IPS-15b (cell line): ENCODE measurements around the gene TYW1.
"Not testable (repeated sequence)": the region's sequence is repeated elsewhere in the genome, so short reads cannot be mapped to it uniquely, and the experiment has no call there.

Source experiments
- H3K27me3 ChIP-seq: one replicate; pipeline ENCODE4 v1.6.1; 2013; ENCODE audit warnings: low read length; ENCODE audit not compliant: control insufficient read depth, insufficient read depth
- H3K36me3 ChIP-seq: one replicate; pipeline ENCODE4 v1.6.1; 2013; ENCODE audit warnings: low read length; ENCODE audit not compliant: control insufficient read depth, insufficient read depth
- H3K4me1 ChIP-seq: one replicate; pipeline ENCODE4 v1.6.1; 2013; ENCODE audit warnings: mild to moderate bottlenecking, low read length; ENCODE audit not compliant: control insufficient read depth, insufficient read depth
- H3K4me3 ChIP-seq: one replicate; pipeline ENCODE4 v1.5.1; 2013; ENCODE audit warnings: low read depth, low read length
- H3K9ac ChIP-seq: one replicate; pipeline ENCODE4 v1.6.1; 2013; ENCODE audit warnings: low read depth, mild to moderate bottlenecking, low read length
- H3K9me3 ChIP-seq: one replicate; pipeline ENCODE4 v1.6.1; 2013; ENCODE audit warnings: mild to moderate bottlenecking, low read length; ENCODE audit not compliant: control insufficient read depth, insufficient read depth

The TYW1 gene

GRCh38 chr7:67114483-67115246 lies 118.0 kb downstream of the TYW1 start:
- not testable (repeated sequence) for H3K9ac ChIP-seq, H3K4me3 ChIP-seq, H3K4me1 ChIP-seq, H3K27me3 ChIP-seq, H3K9me3 ChIP-seq, H3K36me3 ChIP-seq

DNA sequence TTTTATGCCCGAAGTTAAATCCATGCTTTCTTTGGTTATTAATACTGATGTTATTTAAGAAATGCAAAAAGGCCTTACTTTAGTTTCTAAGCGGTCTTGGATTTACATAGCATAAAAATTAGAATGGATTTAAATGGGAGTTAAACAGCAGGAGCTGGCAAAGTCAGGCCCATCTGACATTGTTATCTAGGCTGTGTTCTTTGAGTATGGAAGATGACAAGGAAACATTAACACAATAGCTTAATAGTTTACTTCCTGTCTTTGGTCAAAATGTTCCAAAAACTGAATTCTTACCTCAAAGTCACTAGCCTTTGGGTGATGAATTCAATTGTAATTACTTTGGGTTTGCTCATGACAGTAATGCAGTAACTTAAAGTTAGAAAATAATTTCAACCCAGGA lies 123.9 kb downstream of the TYW1 start:
- H3K36me3 ChIP-seq, H3K4me3 ChIP-seq, H3K4me1 ChIP-seq, H3K27me3 ChIP-seq, H3K9ac ChIP-seq, H3K9me3 ChIP-seq: not testable (repeated sequence)

DNA sequence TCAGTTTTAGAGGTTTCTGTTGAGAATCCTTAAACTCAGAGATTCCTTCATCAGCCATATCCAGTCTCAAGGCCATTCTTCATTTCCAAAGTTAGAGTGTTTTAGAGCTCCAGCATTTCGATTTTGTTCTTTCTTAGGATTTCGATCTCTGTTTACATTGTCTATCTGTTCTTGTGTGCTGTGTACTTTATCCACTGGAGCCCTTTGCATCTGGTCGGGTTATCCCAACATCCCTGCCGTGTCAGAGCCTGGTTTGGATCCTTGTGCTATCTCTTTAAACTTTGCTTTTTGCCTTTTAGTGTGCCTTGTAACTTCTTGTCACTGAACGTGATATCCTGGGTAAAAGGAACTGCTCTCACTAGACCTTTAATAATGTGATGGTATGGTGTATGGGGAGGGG lies 131.6 kb downstream of the TYW1 start:
- H3K4me3 ChIP-seq = not testable (repeated sequence)

DNA sequence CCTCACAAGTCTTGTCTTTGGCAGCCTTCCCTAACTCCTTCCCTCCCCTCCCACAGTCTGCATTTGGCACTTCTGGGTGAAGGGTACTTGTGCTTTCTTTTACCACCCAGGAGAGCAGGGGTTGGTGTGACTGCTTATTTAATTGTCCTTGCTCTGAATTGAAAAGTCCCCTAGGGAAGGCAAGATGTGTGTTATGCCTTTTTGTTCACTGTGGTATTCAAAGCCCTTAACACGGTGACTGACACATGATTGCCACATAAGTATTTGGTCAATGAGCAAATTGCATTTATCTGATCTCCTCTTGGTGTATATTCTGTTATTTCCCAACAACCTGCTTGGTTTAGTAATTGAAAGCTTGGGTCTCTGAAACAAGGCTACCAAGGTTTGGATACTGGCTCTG lies 134.1 kb downstream of the TYW1 start:
- H3K9ac ChIP-seq, H3K4me3 ChIP-seq, H3K4me1 ChIP-seq, H3K27me3 ChIP-seq, H3K9me3 ChIP-seq, H3K36me3 ChIP-seq: not testable (repeated sequence)

More for the DNA sequence above, 131.6 kb downstream of the TYW1 start:
- not testable (repeated sequence) for H3K36me3 ChIP-seq, H3K9me3 ChIP-seq, H3K9ac ChIP-seq, H3K4me1 ChIP-seq, H3K27me3 ChIP-seq

- H3K9me3 ChIP-seq, H3K4me3 ChIP-seq, H3K27me3 ChIP-seq, H3K36me3 ChIP-seq, H3K9ac ChIP-seq, H3K4me1 ChIP-seq: not testable (repeated sequence)
These were observed 138.3 kb downstream of the TYW1 start for GRCh38 chr7:67134912-67135311.

- not testable (repeated sequence) for H3K36me3 ChIP-seq, H3K4me3 ChIP-seq, H3K9ac ChIP-seq, H3K27me3 ChIP-seq, H3K9me3 ChIP-seq, H3K4me1 ChIP-seq
These were observed 139.2 kb downstream of the TYW1 start for GRCh38 chr7:67135617-67136486.

DNA sequence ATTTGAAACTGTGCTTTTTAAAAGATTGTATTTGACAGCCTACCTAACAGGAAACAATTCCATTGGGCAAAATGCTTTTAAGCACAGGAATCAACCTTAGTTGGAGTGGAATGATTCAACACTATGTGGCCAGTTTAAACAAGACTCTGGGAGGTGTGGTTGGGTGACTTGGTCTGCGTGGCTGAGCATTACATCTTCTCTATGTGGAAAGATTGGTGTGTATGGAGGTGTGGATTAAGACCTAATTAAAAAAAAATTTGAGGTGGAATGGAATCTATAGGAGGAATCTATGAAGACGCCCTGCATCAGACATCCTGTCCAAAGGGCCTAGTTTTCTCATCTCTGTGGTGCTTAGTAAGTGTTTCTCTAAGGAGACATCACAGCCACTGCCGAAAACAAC lies 140.9 kb downstream of the TYW1 start:
- not testable (repeated sequence) for H3K9me3 ChIP-seq

GRCh38 chr7:67139876-67140275 lies 143.2 kb downstream of the TYW1 start:
- H3K9ac ChIP-seq, H3K36me3 ChIP-seq, H3K4me1 ChIP-seq, H3K4me3 ChIP-seq, H3K9me3 ChIP-seq, H3K27me3 ChIP-seq: not testable (repeated sequence)

More for the DNA sequence above, 140.9 kb downstream of the TYW1 start:
- not testable (repeated sequence) for H3K4me3 ChIP-seq, H3K36me3 ChIP-seq, H3K27me3 ChIP-seq, H3K4me1 ChIP-seq, H3K9ac ChIP-seq

DNA sequence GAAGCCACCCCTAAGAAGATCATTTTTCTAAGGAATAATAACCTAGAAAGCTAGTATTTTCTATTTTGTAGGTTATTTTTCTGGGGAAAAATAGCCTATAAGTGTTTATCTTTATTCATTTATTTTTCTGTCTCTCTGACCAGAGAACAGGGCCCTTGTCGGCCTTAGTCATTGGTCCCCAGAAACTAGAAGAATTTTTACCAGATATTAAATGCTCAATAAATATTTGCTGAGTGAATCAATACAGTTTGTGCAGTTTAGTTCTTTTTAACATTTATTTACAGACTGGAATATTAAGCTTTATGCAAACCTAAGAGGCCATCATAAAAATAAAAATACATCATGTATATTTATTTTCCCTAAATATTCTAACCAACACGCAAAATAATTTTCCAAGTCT lies 144.4 kb downstream of the TYW1 start:
- not testable (repeated sequence) for H3K4me3 ChIP-seq, H3K27me3 ChIP-seq, H3K9me3 ChIP-seq, H3K4me1 ChIP-seq, H3K36me3 ChIP-seq, H3K9ac ChIP-seq

DNA sequence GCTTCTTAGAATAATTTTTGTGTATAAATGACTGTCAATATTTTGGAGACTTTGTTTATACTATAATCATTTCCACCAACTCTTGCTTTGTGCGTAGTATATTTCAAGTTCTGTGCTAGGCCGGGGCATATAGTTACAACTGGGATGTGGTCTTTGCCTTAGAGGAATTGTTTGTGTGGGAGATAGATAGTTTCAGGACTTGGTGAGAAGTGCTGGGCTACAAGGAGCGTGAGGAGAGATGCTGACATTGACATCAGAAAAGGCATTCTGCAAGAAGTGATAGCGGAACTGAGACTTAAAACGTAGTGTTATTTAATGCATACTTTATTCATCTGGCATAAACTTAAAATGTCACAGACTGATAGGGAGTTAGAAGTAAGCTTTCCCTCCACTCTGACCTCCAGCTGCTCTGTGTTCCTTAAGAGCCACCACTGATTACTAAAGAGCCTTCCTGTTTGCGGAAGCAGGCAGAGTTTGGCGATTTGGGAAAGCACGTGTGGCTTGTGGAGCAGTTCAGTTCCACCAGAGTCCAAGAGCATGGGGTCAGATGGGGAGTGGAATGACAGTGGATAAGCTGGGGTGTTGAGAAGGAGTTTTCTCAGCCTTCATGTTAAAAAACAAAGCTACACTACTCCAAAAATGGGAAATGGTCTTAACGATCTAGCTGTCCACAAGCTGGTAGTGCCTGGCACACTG lies 146.6 kb downstream of the TYW1 start:
- H3K36me3 ChIP-seq, H3K4me1 ChIP-seq, H3K9ac ChIP-seq, H3K9me3 ChIP-seq, H3K4me3 ChIP-seq, H3K27me3 ChIP-seq: not testable (repeated sequence)

DNA sequence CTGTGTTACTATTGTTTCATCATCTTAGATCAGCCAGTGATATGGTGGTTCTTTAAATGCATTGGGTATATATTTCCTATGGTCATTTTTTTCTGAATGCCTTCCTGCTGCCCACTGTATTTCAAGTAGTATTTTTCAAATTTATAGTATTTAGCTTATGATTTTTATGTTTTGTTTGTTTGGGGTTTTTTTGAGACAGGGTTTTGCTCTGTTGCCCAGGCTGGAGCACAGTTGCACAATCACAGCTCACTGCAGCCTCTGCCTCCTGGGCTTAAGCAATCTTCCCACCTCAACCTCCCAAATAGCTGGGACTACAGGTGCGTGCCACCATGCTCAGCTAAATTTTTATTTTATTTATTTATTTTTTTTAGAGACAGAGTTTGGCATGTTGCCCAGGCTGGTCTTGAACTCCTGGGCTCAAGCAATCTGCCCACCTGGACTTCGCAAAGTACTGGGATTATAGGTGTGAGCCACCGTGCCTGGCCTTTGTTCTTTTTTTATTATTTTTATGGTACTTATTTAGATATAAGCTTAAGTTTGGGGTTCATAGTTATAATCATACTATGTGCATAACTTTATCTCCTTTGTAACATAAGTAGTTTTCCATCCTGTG lies 149.1 kb downstream of the TYW1 start:
- not testable (repeated sequence) for H3K36me3 ChIP-seq, H3K4me1 ChIP-seq, H3K9me3 ChIP-seq, H3K4me3 ChIP-seq, H3K9ac ChIP-seq, H3K27me3 ChIP-seq
